Forelimb muscle (tissue), 1 donor: ENCODE measurements around the gene RRP12. TPM values are rescaled to one million over a fixed set of nuclear protein-coding genes. Genes with fewer than 3 reads are reported as not detected.
A peak's percentile ranks its signal among the peaks of the same experiment; 100 is the strongest.
"Not testable (repeated sequence)": the region's sequence is repeated elsewhere in the genome, so short reads cannot be mapped to it uniquely, and the experiment has no call there.

Experiments
- DNase-seq: peaks from one replicate; pipeline ENCODE4 v3.0.0-alpha.2; 2013; ENCODE audit warnings: low read depth
- polyA plus RNA-seq: library from polyadenylated mRNA; unstranded; fragments of 120-200 nt; gene quantifications from one replicate; pipeline ENCODE4 v1.2.1, GENCODE V29; 2013; ENCODE audit not compliant: insufficient read length

RRP12 gene
- polyA plus RNA-seq, result 22.8 TPM

- peak; percentile 98 for DNase-seq
These were observed at the start of gene RRP12 for GRCh38 chr10:97400665-97401454. Gene RRP12, minus strand, starts transcription at chr10:97401340. Its CDS starts 109 bp downstream, at chr10:97401231.

DNA sequence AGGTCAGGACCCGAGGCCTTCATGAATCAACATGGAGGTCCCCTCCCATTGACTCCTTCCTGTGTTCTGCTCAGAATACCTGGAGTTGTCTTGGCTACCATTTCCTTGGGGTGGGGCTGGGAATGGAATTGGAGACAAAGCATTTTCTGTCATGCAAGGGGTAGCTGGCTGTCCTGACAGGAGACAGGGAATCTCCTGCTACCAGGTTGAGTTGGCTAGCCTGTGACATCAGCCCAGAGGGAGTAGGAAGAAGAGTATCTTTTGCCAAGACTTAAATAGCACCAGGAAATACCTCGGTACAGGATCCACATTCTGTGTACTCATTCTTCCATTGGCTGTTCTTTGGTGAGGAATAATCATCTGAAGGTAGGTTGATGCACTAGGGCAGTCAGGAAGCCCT, 49.7 kb upstream of the RRP12 start:
- no peak for DNase-seq

DNA sequence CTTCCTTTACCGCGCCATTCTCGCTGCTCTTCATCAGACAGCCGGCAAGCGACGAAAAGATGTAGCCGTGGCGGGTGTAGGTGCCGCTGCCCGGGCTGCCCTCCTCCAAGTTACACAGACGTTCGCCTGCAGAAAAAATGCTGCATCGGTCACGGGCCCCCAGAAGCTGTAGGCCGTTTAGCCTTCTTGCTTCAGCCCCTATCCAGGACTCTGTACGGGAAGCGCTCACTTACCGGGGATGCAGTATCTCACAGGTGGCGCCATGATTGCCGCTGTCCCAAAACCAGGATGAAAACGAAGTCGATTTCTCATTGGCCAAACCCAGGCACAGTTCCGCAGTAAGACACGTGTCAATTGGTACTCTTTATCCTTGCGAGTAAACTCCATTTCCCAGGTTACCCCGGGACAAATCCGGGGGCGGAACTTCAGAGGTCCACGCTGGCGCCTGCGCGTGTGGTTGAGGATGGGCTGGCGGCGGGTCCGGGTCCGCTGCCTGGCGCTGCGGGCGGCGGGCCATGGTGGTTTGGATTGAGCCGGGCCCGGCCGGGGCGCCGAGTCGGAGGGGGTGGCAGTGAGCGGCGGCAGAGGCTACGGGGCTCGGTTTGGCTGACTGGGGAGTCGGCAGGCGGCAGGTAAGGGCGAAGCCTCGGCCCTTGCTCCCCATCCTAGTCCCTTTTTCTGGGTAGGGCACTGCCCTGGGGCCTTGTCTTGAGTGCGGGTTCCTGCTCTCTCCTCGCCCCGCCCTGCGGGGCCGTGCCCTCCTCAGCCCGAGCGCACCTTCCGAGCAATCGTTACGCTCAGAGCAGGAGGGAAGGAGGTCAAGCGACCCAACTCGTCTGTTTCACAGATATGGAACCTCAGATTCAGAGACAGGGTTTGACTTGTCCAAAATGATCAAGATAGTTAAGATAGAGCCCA, 44.8 kb upstream of the RRP12 start, which contains the start of the genes EXOSC1 and ZDHHC16:
Gene EXOSC1, minus strand, starts transcription at position 285 of the 918 bp plus-strand sequence. Its CDS starts 21 bp downstream, at position 264.
Gene ZDHHC16, plus strand, starts transcription at position 454 of the 918 bp plus-strand sequence. CDS start 5,501 bp downstream, outside the sequence.
- DNase-seq, result peak; percentile 95

GRCh38 chr10:97445357-97445721, 44.2 kb upstream of the RRP12 start:
- DNase-seq, result no peak

DNA sequence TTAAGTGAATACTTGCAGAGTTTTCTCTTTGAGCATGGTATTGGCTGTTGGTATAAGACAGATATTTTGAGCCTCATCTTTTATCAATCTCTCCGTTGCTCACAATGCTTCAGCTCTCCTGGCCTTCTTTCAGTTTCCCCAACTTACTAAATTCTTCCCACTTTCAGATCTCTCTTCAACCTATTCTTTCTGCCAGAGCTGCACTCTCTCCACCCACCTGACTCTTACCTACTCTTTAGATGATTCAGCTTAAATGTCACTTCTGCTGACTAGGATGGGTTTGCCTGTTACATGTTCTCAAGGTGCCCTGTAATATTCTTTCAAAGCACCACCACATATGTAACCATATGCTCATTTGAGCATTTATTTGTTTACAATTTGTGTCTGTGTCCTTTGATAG, 43.1 kb upstream of the RRP12 start:
- DNase-seq, result no peak

- DNase-seq, result no peak
These were observed 41.1 kb upstream of the RRP12 start for GRCh38 chr10:97442277-97442676.

GRCh38 chr10:97435211-97435610, 34.1 kb upstream of the RRP12 start:
- no peak for DNase-seq

DNA sequence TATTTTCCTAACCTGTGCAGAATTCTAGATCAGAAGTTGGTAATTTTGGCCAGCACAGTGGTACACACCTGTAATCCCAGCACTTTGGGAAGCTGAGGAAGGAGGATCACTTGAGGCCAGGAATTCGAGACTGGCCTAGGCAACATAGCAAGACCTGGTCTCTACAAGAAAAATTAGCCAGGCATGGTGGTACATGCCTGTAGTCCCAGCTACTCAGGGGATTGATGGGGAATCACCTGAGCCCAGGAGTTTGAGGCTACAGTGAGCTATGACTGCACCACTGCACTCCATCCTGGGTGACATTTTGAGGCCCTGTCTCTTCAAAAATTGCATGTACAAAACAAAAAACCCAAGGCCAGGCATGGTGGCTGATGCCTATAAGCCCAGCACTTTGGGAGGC, 33.4 kb upstream of the RRP12 start:
- no peak for DNase-seq

DNA sequence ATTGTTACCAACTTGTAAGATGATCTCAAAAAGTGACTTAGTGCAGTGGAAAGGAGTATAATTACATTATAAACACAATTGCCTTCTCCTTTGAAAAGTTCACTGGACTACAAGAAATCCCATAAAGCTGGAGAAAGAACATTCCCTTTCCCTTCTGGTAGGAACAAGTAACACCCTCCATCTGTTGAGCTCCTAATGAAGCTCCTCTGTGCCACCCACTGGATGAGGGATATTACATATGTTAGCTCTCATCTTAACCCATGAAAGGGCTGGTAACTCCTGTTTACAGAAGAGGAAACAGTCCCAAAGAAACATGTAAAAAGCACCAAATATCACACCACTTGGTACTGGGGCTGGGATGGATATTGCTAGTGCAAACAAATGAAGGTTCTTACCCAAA, 32.9 kb upstream of the RRP12 start:
- no peak for DNase-seq

GRCh38 chr10:97428572-97428981, 27.4 kb upstream of the RRP12 start:
- DNase-seq, result no peak

DNA sequence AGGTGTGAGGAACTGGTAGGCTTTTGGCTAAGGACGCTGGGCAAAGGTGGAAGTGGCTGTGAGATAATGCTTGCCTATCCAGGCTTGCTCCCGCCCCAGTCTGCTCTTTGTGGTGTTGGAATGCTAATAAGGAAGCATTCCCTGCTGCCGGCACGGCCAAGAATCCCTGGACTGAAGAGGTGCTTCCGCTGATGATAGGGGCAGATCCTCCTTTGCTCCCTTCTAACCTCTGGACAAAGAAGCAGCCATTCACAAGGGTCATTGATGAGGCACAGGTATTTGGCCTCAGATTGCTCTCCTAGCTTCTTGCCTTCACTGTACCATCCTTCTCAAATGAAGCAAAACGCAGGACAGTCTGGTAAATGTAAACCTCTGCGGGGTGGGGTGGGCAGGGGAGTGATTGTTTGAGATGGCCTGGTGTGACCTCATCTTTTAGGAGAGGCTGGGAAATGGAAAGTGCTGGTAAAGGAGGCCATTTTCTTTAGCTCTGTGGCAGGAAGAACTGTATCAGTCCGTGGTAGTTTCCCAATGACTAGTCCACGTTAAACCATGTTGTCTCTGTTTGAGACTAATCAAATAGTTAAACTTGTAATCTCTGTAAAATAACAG, 26.5 kb upstream of the RRP12 start:
- DNase-seq, result no peak

DNA sequence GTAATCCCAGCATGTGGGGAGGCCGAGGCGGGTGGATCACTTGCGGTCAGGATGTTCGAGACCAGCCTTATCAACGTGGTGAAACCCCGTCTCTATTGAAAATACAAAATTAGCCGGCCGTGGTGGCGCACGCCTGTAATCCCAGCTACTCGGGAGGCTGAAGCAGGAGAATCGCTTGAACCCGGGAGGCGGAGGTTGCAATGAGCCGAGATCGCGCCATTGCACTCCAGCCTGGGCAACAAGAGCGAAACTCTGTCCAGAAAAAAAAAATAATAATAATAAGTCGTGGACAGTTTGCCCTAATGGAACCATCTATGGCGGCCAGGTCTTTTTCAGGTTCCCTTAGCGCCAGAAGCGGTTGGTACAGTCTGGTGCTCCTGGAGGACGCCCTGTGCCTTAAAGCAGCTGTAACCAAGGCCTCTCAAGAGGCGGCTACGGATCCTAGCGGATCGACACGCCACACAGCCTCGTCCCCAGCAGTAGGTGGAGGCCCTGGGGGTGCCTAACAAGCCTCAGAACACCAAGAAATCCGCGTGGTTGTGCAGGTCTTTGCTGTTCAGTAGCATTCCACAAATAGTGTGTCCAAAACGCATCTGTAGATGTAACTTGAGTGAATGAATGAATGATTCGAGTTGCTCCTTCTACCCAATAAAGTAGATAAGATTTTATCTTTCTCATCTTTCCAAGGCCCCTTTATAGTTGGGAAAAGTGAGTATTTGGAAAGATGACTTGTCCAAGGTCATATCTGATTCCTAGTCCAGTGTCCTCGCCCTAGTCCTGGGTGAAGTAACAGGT, 25.8 kb upstream of the RRP12 start:
- no peak for DNase-seq

DNA sequence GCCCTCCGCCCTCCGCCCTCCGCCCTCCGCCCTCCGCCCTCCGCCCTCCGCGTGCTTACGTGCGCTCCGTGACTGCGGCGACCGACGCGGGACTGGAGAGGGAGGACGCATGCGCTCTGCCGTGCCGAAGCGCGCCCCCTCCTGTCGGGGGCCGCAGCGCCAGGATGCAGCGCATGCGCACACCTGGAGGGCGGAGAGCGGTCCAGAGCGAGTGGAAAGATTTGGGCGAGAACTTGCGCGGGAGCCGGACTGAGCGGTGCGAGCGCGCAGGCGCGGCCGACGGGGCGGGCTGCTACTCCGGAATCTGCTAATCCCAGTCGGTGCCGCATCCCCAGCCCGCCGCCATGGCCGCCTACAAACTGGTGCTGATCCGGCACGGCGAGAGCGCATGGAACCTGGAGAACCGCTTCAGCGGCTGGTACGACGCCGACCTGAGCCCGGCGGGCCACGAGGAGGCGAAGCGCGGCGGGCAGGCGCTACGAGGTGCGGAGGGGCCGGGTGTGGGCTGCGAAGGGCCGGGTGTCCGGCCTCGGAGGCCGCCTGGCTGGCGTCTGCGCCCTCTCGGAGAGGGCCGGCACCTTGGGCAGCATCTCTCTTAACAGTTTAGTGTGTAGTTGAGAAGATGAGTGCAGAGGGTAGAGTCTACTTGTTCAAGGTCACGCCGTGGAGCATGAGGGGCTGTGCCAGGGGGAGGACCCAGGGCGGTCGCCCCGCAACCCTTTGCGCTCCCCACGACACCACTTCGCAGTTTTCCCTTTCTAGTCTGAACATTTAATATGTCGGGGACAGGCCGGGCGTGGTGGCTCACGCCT, 25.0 kb upstream of the RRP12 start, which contains the start of gene PGAM1:
Gene PGAM1, plus strand, starts transcription at position 228 of the 812 bp plus-strand sequence. Its CDS starts 117 bp downstream, at position 345.
- peak; percentile 94 for DNase-seq

DNA sequence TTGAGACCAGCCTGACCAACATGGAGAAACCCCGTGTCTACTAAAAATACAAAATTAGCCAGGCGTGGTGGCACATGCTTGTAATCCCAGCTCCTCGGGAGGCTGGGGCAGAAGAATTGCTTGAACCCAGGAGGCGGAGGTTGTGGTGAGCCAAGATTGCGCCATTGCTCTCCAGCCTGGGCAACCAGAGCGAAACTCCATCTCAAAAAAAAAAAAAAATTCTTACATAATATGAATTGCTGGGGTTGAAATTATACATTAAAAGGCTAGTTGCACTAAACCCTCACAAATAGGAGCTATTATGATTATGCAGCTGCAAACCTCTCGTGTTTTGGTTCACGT, 22.6 kb upstream of the RRP12 start:
- DNase-seq, result not testable (repeated sequence)

- no peak for DNase-seq
These were observed 15.4 kb upstream of the RRP12 start for GRCh38 chr10:97416565-97416964.

DNA sequence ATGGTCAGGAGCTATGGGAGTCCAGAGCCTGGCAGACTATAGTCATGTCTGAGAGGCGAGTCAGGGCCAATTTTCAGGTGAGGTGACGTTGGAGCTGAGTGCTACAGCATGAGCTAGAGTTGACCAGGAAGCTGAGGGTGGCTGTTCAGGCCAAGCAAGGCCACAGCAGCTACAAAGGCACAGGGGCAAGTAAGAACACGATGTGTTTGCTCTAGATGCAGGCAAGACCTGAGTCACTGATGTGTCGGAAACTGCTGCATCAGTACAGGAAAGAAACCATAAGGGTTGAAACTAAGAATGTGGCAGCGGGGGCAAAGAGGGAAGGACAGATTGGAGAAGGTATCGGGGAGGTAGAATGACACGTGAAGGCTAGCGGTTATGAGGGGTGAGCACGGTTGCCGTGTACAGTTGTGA, 11.8 kb upstream of the RRP12 start:
- DNase-seq, result no peak

- DNase-seq, result no peak
These were observed 10.3 kb upstream of the RRP12 start for GRCh38 chr10:97411406-97411805.

DNA sequence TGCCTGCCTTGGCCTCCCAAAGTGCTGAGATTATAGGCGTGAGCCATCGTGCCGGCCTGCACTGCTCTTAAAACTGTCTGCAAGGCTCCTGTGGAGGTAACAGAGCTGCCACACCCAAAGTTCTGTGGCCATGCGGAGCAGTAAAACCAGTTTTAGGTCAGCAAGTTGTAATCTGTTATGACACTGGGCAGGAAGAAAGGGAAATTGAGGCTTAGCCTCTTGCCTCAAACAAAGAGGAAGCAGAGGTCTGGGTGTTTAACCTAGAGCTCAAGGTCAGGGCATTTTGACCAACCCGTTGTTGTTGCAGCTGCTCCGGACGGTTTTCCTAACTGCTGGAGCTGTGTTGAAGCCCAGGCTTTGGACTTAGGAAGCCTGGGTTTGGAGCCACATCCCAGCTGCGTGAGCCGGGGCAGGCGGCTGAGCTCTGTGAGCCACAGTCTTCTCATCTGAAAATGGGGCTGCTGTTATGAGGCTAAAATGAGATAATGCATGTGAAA, 7.4 kb upstream of the RRP12 start:
- no peak for DNase-seq

DNA sequence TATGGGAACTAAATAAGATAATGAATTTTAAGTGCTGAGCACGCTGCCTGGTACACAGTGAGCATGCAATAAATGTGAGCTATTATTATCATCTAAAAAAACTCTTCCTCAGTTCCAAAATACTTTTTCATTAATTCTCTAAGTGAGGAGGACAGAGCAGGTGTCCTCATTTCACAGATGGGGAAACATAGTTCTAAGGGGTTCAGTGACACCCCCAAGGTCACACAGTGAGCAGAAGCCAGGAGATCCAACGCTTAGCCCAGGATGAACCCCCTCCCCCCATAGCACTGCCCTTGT, 6.8 kb upstream of the RRP12 start:
- no peak for DNase-seq

DNA sequence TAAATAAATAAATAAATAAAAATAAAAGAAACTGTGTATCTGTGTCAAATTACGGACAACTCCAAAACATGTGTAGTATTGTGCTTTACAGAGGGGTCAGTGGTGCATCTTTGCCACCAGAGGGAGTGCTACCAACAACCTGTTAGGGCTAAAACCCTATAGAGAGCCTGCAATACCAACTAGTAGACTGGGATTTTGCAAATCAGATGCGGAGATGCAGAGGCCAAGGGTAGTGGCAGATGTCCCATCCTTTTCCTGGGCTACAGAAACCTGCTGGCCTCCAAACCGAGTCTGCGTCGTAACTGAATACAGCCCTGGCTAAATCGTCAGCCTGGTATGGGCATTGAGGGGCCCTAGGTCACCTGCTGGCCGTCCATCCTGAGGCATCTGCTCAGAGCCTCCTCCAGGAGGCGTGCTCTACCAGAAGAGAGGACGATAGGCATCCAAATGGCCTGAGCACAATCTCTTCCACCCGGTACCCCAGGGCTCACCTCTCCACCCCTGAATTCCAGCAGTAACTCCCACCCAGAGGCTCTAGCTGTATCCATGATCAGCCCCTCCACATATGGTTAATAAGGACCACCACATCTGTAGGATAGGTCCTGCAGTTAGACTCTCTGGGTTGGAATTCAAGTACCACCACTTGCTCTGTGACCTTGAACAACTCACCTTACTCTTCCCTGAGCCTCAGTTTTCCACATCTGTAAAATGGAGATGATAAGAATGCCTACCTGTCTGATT, 6.2 kb upstream of the RRP12 start:
- DNase-seq, result peak; percentile 49
